ENCODE data around the gene IL17RE.
"Not testable (repeated sequence)": the region's sequence is repeated elsewhere in the genome, so short reads cannot be mapped to it uniquely, and the experiment has no call there.

The IL17RE gene

GRCh38 chr3:9881441-9881840, 21.2 kb upstream of the IL17RE start:
- DNase-seq (ENCODE audit: low read depth) = no peak

GRCh38 chr3:9883706-9884554, 18.7 kb upstream of the IL17RE start:
- peak; percentile 33 for DNase-seq (ENCODE audit: low read depth)

- DNase-seq (ENCODE audit: low read depth) = peak; percentile 68
Observed at GRCh38 chr3:9884555-9885165, 18.0 kb upstream of the IL17RE start.

GRCh38 chr3:9886328-9886727, 16.3 kb upstream of the IL17RE start:
- no peak for DNase-seq (ENCODE audit: low read depth)

- DNase-seq (ENCODE audit: low read depth) = no peak
Observed at GRCh38 chr3:9887480-9887879, 15.2 kb upstream of the IL17RE start.

- DNase-seq (ENCODE audit: low read depth) = no peak
Observed at GRCh38 chr3:9888540-9888939, 14.1 kb upstream of the IL17RE start.

- no peak for DNase-seq (ENCODE audit: low read depth)
Observed at GRCh38 chr3:9889405-9889804, 13.2 kb upstream of the IL17RE start.

GRCh38 chr3:9890249-9891071, 12.2 kb upstream of the IL17RE start, which contains the start of gene JAGN1:
JAGN1 (plus strand) TSS chr3:9890610; CDS start chr3:9890723, 113 bp downstream.
- DNase-seq (ENCODE audit: low read depth) = peak; percentile 71

GRCh38 chr3:9891072-9891622, 11.5 kb upstream of the IL17RE start:
- no peak for DNase-seq (ENCODE audit: low read depth)

- no peak for DNase-seq (ENCODE audit: low read depth)
Observed at GRCh38 chr3:9893739-9894138, 8.9 kb upstream of the IL17RE start.

- DNase-seq (ENCODE audit: low read depth) = not testable (repeated sequence)
Observed at GRCh38 chr3:9895715-9896114, 6.9 kb upstream of the IL17RE start.

GRCh38 chr3:9896755-9897407, 5.8 kb upstream of the IL17RE start:
- not testable (repeated sequence) for DNase-seq (ENCODE audit: low read depth)

- no peak for DNase-seq (ENCODE audit: low read depth)
Observed at GRCh38 chr3:9897408-9898372, 5.0 kb upstream of the IL17RE start.

GRCh38 chr3:9898467-9899241, 4.0 kb upstream of the IL17RE start:
- no peak for DNase-seq (ENCODE audit: low read depth)

GRCh38 chr3:9899289-9899791, 3.3 kb upstream of the IL17RE start:
- no peak for DNase-seq (ENCODE audit: low read depth)

GRCh38 chr3:9900965-9901415, 1.7 kb upstream of the IL17RE start:
- DNase-seq (ENCODE audit: low read depth) = not testable (repeated sequence)

- DNase-seq (ENCODE audit: low read depth) = no peak
Observed at GRCh38 chr3:9901967-9902366, 681 bp upstream of the IL17RE start.

GRCh38 chr3:9903238-9903624, 583 bp downstream of the IL17RE start:
- no peak for DNase-seq (ENCODE audit: low read depth)

GRCh38 chr3:9903904-9904303, 1.3 kb downstream of the IL17RE start:
- DNase-seq (ENCODE audit: low read depth) = no peak

Data from GM04504 (cell line).